PC-9 (cell line): ENCODE data around the gene PRCP. TPM values are rescaled to one million over a fixed set of nuclear protein-coding genes. Genes with fewer than 3 reads are reported as not detected.
"Not testable (repeated sequence)": the region's sequence is repeated elsewhere in the genome, so short reads cannot be mapped to it uniquely, and the experiment has no call there.

ENCODE experiments used
- BruUV-seq: library from RNA; stranded (reverse); fragments of 400-500 nt; replicated peaks from 2 replicates; lab custom pipeline; 2021; lab: Mats Ljungman, UMichigan
- CTCF ChIA-PET: fragments of 300-600 bp; sonication (Branson Sonifier 250); formaldehyde crosslinking; loops from one replicate; lab custom pipeline; 2022; ENCODE audit warnings: antibody characterized with exemption; lab: Charles Lee
- POLR2A ChIA-PET: fragments of 300-600 bp; sonication (Branson Sonifier 250); formaldehyde crosslinking; loops from one replicate; lab custom pipeline; 2022; ENCODE audit warnings: antibody characterized with exemption; ENCODE audit not compliant: unreplicated experiment; lab: Charles Lee
- DNase-seq, 2 experiments: peaks; one replicate each; pipeline versions ENCODE4 v3.0.0 to v3.0.0-alpha.2; 2015 to 2022; ENCODE audit warnings: mixed read lengths in 1 of 2
- H2AFZ ChIP-seq: fragments of 200-600 bp; sonication (generic); 2 replicates; pipeline ENCODE4 v1.8.1; 2017; ENCODE audit warnings: antibody characterized with exemption
- H3F3A ChIP-seq: fragments of 200-600 bp; sonication (generic); 2 replicates; pipeline ENCODE4 v1.8.1; 2017; ENCODE audit warnings: antibody characterized with exemption, mild to moderate bottlenecking, low read depth; ENCODE audit not compliant: insufficient read depth
- H3K27ac ChIP-seq: fragments of 200-600 bp; sonication (generic); 2 replicates; pipeline ENCODE4 v1.6.1; 2016; ENCODE audit warnings: mixed run types
- H3K27me3 ChIP-seq: fragments of 200-600 bp; sonication (generic); 2 replicates; pipeline ENCODE4 v1.6.1; 2016; ENCODE audit warnings: low read depth, mixed run types; ENCODE audit not compliant: insufficient read depth
- H3K36me3 ChIP-seq: fragments of 200-600 bp; sonication (generic); 2 replicates; pipeline ENCODE4 v1.6.1; 2016; ENCODE audit warnings: low read depth, mixed run types
- H3K4me1 ChIP-seq: fragments of 200-600 bp; sonication (generic); replicated peaks from 2 replicates; pipeline ENCODE4 v1.6.1; 2016; ENCODE audit warnings: mixed run types; ENCODE audit not compliant: insufficient read depth
- H3K4me2 ChIP-seq: fragments of 200-600 bp; sonication (generic); 2 replicates; pipeline ENCODE4 v1.6.1; 2017; ENCODE audit warnings: mixed run types
- H3K4me3 ChIP-seq: fragments of 200-600 bp; sonication (generic); 2 replicates; pipeline ENCODE4 v1.6.1; 2016; ENCODE audit warnings: mixed run types
- H3K79me2 ChIP-seq: fragments of 200-600 bp; sonication (generic); 2 replicates; pipeline ENCODE4 v1.6.1; 2017; ENCODE audit warnings: low read depth, mixed run types
- H3K9me2 ChIP-seq: fragments of 200-600 bp; sonication (generic); 2 replicates; pipeline ENCODE4 v1.8.1; 2017; ENCODE audit warnings: mild to moderate bottlenecking; ENCODE audit not compliant: insufficient read depth
- H3K9me3 ChIP-seq: fragments of 200-600 bp; sonication (generic); 2 replicates; pipeline ENCODE4 v1.8.1; 2016; ENCODE audit warnings: low read depth; ENCODE audit not compliant: insufficient read depth
- H4K20me1 ChIP-seq: fragments of 200-600 bp; sonication (generic); 2 replicates; pipeline ENCODE4 v1.8.1; 2017; ENCODE audit not compliant: insufficient read depth
- EZH2 ChIP-seq: fragments of 200-600 bp; sonication (generic); IDR thresholded peaks from 2 replicates; pipeline ENCODE4 v1.8.0; 2017; ENCODE audit warnings: antibody characterized with exemption, low read depth
- intact Hi-C: fragments of 100-400 bp; cut with micrococcal nuclease; formaldehyde crosslinking; loops from one replicate; pipeline ENCODE4 v1.10.0; 2022; ENCODE audit not compliant: unreplicated experiment
- total RNA-seq: library from RNA; stranded (reverse); gene quantifications from 2 replicates; pipeline ENCODE4 v1.2.3, GENCODE V29; 2021
- TF ChIP-seq, protein P1 (sequence below): fragments of 200-600 bp; sonication (generic); conservative IDR thresholded peaks from 2 replicates; pipeline ENCODE4 v1.6.1; 2017; ENCODE audit warnings: mixed run types, antibody characterized with exemption, mild to moderate bottlenecking, moderate library complexity

The PRCP gene
- total RNA-seq, 1 experiment from 2014 or later, result 42.7 TPM

GRCh38 chr11:82945682-82946081, 45.5 kb upstream of the PRCP start:
- no peaks in the 10 kb centered on the region for H3K36me3 ChIP-seq
- H4K20me1 ChIP-seq, result no peaks in the 10 kb centered on the region
- no TSS peak for BruUV-seq
- ChIA-PET CTCF (no interaction called here), POLR2A (no interaction called here)
- no peak overlapping the region for H3K27ac ChIP-seq
- TF ChIP-seq, protein P1, sequence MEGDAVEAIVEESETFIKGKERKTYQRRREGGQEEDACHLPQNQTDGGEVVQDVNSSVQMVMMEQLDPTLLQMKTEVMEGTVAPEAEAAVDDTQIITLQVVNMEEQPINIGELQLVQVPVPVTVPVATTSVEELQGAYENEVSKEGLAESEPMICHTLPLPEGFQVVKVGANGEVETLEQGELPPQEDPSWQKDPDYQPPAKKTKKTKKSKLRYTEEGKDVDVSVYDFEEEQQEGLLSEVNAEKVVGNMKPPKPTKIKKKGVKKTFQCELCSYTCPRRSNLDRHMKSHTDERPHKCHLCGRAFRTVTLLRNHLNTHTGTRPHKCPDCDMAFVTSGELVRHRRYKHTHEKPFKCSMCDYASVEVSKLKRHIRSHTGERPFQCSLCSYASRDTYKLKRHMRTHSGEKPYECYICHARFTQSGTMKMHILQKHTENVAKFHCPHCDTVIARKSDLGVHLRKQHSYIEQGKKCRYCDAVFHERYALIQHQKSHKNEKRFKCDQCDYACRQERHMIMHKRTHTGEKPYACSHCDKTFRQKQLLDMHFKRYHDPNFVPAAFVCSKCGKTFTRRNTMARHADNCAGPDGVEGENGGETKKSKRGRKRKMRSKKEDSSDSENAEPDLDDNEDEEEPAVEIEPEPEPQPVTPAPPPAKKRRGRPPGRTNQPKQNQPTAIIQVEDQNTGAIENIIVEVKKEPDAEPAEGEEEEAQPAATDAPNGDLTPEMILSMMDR, result no peak
- no peak for TF ChIP-seq EZH2
- no peak overlapping the region for H3K4me3 ChIP-seq
- no peaks in the 10 kb centered on the region for H3K27me3 ChIP-seq
- H2AFZ ChIP-seq, result no peak overlapping the region
- H3K9me3 ChIP-seq, result no peaks in the 10 kb centered on the region
- no peaks in the 10 kb centered on the region for H3F3A ChIP-seq
- H3K4me2 ChIP-seq, result no peak overlapping the region
- no peaks in the 10 kb centered on the region for H3K79me2 ChIP-seq
- intact Hi-C loops, result no loop called here
- no peak for DNase-seq
- no peaks in the 10 kb centered on the region for H3K9me2 ChIP-seq
- H3K4me1 ChIP-seq, result no peaks in the 10 kb centered on the region

- H4K20me1 ChIP-seq, intact Hi-C loops, POLR2A ChIA-PET, H3K4me2 ChIP-seq, CTCF ChIA-PET, H3K4me3 ChIP-seq, H3K9me2 ChIP-seq, H3K27me3 ChIP-seq, DNase-seq, H3K79me2 ChIP-seq, H3K4me1 ChIP-seq, BruUV-seq, H3K36me3 ChIP-seq, H2AFZ ChIP-seq, H3F3A ChIP-seq, H3K27ac ChIP-seq, H3K9me3 ChIP-seq: not testable (repeated sequence)
Observed at GRCh38 chr11:82945041-82945440, 44.8 kb upstream of the PRCP start.

DNA sequence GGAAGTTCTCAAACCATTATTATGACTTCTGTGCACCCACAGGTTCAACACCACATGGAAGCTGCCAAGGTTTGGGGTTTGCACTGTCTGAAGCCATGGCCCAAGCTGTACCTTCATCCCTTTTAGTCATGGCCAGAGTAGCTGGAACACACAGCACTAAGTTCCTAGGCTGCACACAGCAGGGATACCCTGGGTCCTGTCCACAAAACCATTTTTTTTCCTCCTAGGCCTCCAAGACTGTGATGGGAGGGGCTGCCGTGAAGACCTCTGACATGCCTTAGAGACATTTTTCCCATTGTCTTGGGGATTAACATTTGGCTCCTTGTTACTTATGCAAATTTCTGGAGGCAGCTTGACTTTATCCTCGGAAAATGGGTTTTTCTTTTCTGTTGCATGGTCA, 44.0 kb upstream of the PRCP start:
- intact Hi-C loops, result no loop called here
- Histone ChIP-seq H2AFZ (no peak overlapping the region), H4K20me1 (no peaks in the 10 kb centered on the region), H3K4me2 (no peak overlapping the region), H3F3A (no peaks in the 10 kb centered on the region), H3K27ac (no peak overlapping the region), H3K36me3 (no peaks in the 10 kb centered on the region), H3K9me2 (no peaks in the 10 kb centered on the region), H3K9me3 (no peaks in the 10 kb centered on the region), H3K27me3 (no peaks in the 10 kb centered on the region), H3K4me3 (no peak overlapping the region), H3K79me2 (no peaks in the 10 kb centered on the region), H3K4me1 (no peaks in the 10 kb centered on the region)
- no TSS peak for BruUV-seq
- TF ChIP-seq, protein P1, result no peak
- TF ChIP-seq EZH2, result no peak
- ChIA-PET CTCF (no interaction called here), POLR2A (no interaction called here)
- no peak for DNase-seq

DNA sequence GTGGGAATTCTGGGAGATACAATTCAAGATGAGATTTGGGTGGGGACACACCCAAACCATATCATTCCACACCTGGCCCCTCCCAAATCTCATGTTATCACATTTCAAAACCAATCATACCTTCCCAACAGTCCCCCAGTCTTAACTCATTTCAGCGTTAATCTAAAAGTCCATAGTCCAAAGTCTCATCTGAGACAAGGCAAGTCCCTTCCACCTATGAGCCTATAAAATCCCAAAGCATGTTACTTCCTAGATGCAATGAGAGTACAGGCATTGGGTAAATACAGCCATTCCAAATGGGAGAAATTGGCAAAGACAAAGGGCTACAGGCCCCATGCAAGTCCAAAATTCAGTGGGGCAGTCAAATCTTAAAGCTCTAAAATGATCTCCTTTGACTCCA, 43.2 kb upstream of the PRCP start:
- H3K9me2 ChIP-seq, BruUV-seq, H3K79me2 ChIP-seq, H2AFZ ChIP-seq, H3K36me3 ChIP-seq, H3K27ac ChIP-seq, intact Hi-C loops, H4K20me1 ChIP-seq, H3K4me3 ChIP-seq, H3K27me3 ChIP-seq, H3K9me3 ChIP-seq, DNase-seq, POLR2A ChIA-PET, H3K4me1 ChIP-seq, H3F3A ChIP-seq, H3K4me2 ChIP-seq, CTCF ChIA-PET: not testable (repeated sequence)
